PFSK-1 (cell line): Measurements from ENCODE around the gene ARHGAP6.

Experiments
- FOXP2 ChIP-seq: optimal IDR thresholded peaks from 2 replicates; pipeline ENCODE3; 2011; ENCODE audit warnings: borderline replicate concordance, control low read depth, inconsistent platforms; ENCODE audit not compliant: insufficient read depth; ENCODE audit errors: extremely low read length, extremely low read depth
- POLR2AphosphoS5 ChIP-seq: IDR thresholded peaks from 2 replicates; pipeline ENCODE4 v1.6.1; 2012; ENCODE audit warnings: low read depth, mild to moderate bottlenecking, control low read depth, low read length, moderate library complexity
- SIN3A ChIP-seq: IDR thresholded peaks from 2 replicates; pipeline ENCODE4 v1.6.1; 2012; ENCODE audit warnings: mild to moderate bottlenecking, low read length, moderate library complexity, borderline replicate concordance; ENCODE audit not compliant: insufficient read depth
- TAF1 ChIP-seq: IDR thresholded peaks from 2 replicates; pipeline ENCODE4 v1.6.1; 2012; ENCODE audit warnings: low read length, control low read depth, borderline replicate concordance; ENCODE audit not compliant: insufficient read depth
- TF ChIP-seq, protein P1 (sequence below), 2 experiments: IDR thresholded peaks; 2 replicates each; pipeline versions ENCODE4 v1.6.1 to v1.8.0; 2011 to 2012; ENCODE audit warnings: low read depth in 2 of 2, low read length in 2 of 2, control low read depth in 1 of 2, inconsistent platforms in 1 of 2, mild to moderate bottlenecking in 1 of 2, moderate library complexity in 1 of 2; ENCODE audit not compliant: insufficient read depth in 1 of 2

ARHGAP6 gene

DNA sequence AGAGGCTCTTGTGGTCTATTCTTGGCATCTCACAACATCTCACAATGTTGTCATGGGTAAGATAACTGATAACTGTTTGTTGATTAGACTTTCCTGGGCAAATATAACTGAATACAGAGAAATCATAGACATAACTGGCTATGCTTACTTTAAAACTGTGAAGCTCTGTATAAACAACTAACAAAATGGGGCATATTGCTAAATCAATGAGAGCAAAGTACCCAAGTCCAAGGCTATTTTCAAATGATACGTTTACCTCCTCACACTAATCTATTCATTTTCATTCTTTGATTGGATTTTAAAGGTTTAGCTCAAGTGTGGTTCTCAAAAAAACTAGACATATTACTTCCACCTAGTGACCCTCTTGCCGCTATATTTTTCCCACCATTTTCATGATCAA, 333.9 kb downstream of the ARHGAP6 start:
- no peak for TF ChIP-seq POLR2AphosphoS5
- no peak for TF ChIP-seq TAF1
- TF ChIP-seq SIN3A = no peak
- TF ChIP-seq, protein P1, sequence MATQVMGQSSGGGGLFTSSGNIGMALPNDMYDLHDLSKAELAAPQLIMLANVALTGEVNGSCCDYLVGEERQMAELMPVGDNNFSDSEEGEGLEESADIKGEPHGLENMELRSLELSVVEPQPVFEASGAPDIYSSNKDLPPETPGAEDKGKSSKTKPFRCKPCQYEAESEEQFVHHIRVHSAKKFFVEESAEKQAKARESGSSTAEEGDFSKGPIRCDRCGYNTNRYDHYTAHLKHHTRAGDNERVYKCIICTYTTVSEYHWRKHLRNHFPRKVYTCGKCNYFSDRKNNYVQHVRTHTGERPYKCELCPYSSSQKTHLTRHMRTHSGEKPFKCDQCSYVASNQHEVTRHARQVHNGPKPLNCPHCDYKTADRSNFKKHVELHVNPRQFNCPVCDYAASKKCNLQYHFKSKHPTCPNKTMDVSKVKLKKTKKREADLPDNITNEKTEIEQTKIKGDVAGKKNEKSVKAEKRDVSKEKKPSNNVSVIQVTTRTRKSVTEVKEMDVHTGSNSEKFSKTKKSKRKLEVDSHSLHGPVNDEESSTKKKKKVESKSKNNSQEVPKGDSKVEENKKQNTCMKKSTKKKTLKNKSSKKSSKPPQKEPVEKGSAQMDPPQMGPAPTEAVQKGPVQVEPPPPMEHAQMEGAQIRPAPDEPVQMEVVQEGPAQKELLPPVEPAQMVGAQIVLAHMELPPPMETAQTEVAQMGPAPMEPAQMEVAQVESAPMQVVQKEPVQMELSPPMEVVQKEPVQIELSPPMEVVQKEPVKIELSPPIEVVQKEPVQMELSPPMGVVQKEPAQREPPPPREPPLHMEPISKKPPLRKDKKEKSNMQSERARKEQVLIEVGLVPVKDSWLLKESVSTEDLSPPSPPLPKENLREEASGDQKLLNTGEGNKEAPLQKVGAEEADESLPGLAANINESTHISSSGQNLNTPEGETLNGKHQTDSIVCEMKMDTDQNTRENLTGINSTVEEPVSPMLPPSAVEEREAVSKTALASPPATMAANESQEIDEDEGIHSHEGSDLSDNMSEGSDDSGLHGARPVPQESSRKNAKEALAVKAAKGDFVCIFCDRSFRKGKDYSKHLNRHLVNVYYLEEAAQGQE (IDR thresholded peaks at IDR 0.05; ENCODE audit: insufficient read depth in 1 of 2, low read depth in 2 of 2, low read length in 2 of 2) = no peak
- TF ChIP-seq FOXP2 = no peak

DNA sequence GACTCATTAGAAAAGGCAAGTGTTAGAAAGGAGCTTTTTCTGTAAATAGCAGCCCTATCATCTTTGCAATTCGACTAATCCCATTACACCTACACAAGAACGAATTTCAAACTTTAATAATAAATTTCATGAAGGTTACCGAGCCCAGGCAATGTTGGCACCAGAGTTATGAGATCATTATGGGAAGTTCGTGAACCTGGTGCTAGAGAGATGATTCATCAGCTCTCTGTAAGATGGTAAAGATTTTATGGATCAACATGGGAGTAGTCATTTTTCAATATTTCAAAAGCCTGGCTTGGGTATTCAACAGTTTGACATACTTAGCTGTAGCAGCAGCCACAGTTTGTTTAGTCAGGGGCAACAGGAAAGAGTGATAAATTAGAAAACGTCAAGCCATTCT, 336.7 kb downstream of the ARHGAP6 start:
- no peak for TF ChIP-seq POLR2AphosphoS5
- no peak for TF ChIP-seq TAF1
- TF ChIP-seq SIN3A = no peak
- no peak for TF ChIP-seq FOXP2
- TF ChIP-seq, protein P1 (IDR thresholded peaks at IDR 0.05; ENCODE audit: insufficient read depth in 1 of 2, low read depth in 2 of 2, low read length in 2 of 2) = no peak

DNA sequence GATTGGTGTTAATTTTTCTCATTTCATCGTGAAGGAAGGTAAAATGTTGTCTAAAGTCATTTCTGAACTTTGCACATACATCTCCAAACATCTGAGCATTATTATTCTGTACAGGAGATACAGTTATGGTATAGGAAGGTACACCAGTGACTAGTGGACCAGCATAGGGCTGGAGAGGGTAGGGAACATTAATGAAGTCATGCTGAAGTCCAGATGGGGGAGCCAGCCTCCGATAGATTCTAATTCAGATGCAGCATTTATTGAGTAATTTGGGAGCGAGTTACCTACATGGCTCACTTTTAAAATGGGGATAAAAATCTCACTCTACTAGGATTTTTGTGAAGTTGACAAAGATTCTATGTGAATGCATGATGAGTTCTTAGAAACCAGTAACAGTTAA, 337.6 kb downstream of the ARHGAP6 start:
- TF ChIP-seq TAF1 = no peak
- TF ChIP-seq FOXP2 = no peak

DNA sequence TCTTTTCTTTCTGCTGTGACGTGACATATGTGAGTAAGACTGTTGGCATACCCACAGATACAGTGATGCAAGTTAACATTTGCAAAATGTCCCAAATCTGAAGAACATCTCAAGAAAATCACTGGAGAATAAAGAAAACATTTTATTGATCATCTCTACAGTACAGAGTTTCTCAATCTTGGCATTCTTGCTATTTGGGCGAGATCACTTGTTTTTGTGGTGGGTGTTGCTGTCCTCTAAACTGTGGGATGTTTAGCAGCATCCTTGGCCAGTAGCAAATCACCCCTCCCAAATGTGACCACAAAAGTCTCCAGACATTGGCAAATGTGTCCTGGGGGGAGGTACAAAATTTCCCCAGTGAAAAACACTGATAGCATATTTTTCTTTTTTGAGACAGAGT, 343.7 kb downstream of the ARHGAP6 start:
- TF ChIP-seq POLR2AphosphoS5 (no peak), FOXP2 (no peak), SIN3A (no peak), TAF1 (no peak)
- TF ChIP-seq, protein P1 (IDR thresholded peaks at IDR 0.05; ENCODE audit: insufficient read depth in 1 of 2, low read depth in 2 of 2, low read length in 2 of 2) = no peak

DNA sequence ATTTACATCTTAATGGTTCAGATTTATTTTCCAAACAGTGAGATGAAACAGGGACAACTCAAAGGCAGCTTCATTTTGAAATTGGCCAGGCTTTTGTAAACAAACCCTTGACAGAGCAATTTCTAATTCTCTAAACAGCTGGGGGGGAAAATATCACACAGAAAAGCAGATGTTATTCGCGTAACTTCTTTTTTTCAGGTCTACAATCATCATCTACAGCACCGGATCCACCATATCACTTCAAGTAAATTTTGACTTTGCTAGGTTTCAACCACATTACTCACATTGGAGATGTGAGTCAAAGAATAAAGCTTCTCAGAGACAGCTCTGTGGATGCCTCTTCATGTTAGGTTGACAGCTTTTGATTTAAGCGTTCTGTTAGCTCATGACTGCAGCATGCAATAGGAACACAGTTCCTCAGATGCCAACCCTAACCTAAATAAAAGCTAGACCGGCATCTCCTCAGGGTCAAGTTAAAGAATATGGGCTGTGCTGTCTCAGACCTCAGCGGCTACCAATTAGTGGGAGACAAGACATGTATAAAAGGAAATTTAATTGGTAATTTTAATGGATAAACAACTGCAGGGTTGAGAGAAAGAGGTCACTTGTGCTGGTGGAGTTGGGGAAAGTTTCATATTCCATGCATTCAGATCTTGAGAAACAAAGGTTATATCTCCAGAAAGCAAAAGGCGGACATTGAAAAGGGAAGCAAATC, 345.8 kb downstream of the ARHGAP6 start:
- TF ChIP-seq POLR2AphosphoS5 = no peak
- TF ChIP-seq, protein P1 (IDR thresholded peaks at IDR 0.05; ENCODE audit: insufficient read depth in 1 of 2, low read depth in 2 of 2, low read length in 2 of 2) = no peak
- no peak for TF ChIP-seq TAF1
- no peak for TF ChIP-seq SIN3A
- TF ChIP-seq FOXP2 = no peak

DNA sequence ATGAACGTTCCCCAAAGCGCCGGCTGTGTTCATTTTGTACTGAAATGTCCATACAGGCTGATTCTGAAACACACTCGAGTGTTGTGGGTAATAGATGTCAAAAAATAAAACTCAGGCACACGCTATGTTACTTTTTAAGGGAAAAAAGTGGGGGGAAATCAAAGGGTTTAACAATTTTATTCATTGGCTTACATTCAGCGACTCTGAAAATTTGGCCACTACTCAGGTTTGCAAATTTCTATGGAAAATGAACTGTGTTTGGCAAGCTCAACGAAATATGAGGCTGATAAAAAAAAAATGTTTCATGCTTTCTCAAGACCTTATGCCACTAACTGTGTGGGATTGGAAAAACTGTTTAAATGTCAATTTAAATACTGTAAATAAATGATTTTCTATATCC, 354.0 kb downstream of the ARHGAP6 start:
- TF ChIP-seq POLR2AphosphoS5 (no peak), FOXP2 (no peak), TAF1 (no peak), SIN3A (no peak)
- TF ChIP-seq, protein P1 (IDR thresholded peaks at IDR 0.05; ENCODE audit: insufficient read depth in 1 of 2, low read depth in 2 of 2, low read length in 2 of 2) = no peak
